SU-DHL-6 (cell line): ENCODE data around the gene GSE1.

ENCODE experiments used
- H2AFZ ChIP-seq: fragments of 200-600 bp; sonication (generic); 2 replicates; pipeline ENCODE4 v1.6.1; 2014; ENCODE audit warnings: low read depth, mild to moderate bottlenecking, moderate library complexity, mixed read lengths, antibody characterized with exemption, low read length; ENCODE audit not compliant: severe bottlenecking
- H3F3A ChIP-seq: fragments of 200-600 bp; shearing (Covaris generic); 2 replicates; pipeline ENCODE4 v1.6.0; 2016; ENCODE audit warnings: antibody characterized with exemption, mild to moderate bottlenecking; ENCODE audit not compliant: insufficient read depth
- H3K27ac ChIP-seq: fragments of 200-600 bp; sonication (generic); 2 replicates; pipeline ENCODE4 v1.5.1; 2016; ENCODE audit warnings: low read depth, mild to moderate bottlenecking, low read length, moderate library complexity, mixed read lengths
- H3K27me3 ChIP-seq: fragments of 200-600 bp; sonication (generic), shearing (Covaris generic); 2 replicates; pipeline ENCODE4 v1.6.0; 2014; ENCODE audit warnings: mild to moderate bottlenecking, low read length
- H3K36me3 ChIP-seq: fragments of 200-600 bp; sonication (generic); 2 replicates; pipeline ENCODE4 v1.6.1; 2014; ENCODE audit warnings: mild to moderate bottlenecking, low read length, mixed read lengths
- H3K4me2 ChIP-seq: fragments of 300-600, 200-600 bp; shearing (Covaris generic), sonication (generic); 2 replicates; pipeline ENCODE4 v1.6.0; 2014; ENCODE audit warnings: low read length, low read depth, mild to moderate bottlenecking; ENCODE audit not compliant: poor library complexity, severe bottlenecking
- H3K4me3 ChIP-seq: fragments of 200-600 bp; sonication (generic); 2 replicates; pipeline ENCODE4 v1.5.1; 2014; ENCODE audit warnings: antibody characterized with exemption, low read length, mild to moderate bottlenecking, mixed read lengths; ENCODE audit not compliant: insufficient read depth, poor library complexity, severe bottlenecking
- H3K79me2 ChIP-seq: fragments of 200-600 bp; sonication (generic); 2 replicates; pipeline ENCODE4 v1.6.1; 2014; ENCODE audit warnings: mild to moderate bottlenecking, low read length, moderate library complexity; ENCODE audit not compliant: insufficient read depth
- H3K9ac ChIP-seq: fragments of 200-600 bp; sonication (generic); 2 replicates; pipeline ENCODE4 v1.7.0; 2014; ENCODE audit warnings: mild to moderate bottlenecking, low read length
- H3K9me2 ChIP-seq: fragments of 200-600 bp; sonication (generic); replicated peaks from 2 replicates; pipeline ENCODE4 v1.6.1; 2014; ENCODE audit warnings: low read length; ENCODE audit not compliant: insufficient read depth
- H3K9me3 ChIP-seq: fragments of 200-600 bp; sonication (generic); 2 replicates; pipeline ENCODE4 v1.6.1; 2014; ENCODE audit warnings: low read length, mixed read lengths; ENCODE audit not compliant: insufficient read depth
- H4K20me1 ChIP-seq: fragments of 200-600 bp; sonication (generic); 2 replicates; pipeline ENCODE4 v1.6.1; 2014; ENCODE audit warnings: low read depth, mild to moderate bottlenecking, antibody characterized with exemption, low read length, moderate library complexity, mixed read lengths
- EZH2phosphoT487 ChIP-seq: fragments of 200-600 bp; sonication (generic), shearing (Covaris generic); conservative IDR thresholded peaks from 2 replicates; pipeline ENCODE4 v1.6.1; 2018; ENCODE audit warnings: mild to moderate bottlenecking, antibody characterized with exemption, low read length, moderate library complexity, mixed read lengths
- TF ChIP-seq, protein P1 (sequence below): fragments of 200-600 bp; sonication (generic); IDR thresholded peaks from one replicate; pipeline ENCODE4 v1.5.1; 2017; ENCODE audit warnings: antibody characterized with exemption, mild to moderate bottlenecking, low read length, moderate library complexity; ENCODE audit not compliant: insufficient read depth, poor library complexity, severe bottlenecking

GSE1 gene

DNA sequence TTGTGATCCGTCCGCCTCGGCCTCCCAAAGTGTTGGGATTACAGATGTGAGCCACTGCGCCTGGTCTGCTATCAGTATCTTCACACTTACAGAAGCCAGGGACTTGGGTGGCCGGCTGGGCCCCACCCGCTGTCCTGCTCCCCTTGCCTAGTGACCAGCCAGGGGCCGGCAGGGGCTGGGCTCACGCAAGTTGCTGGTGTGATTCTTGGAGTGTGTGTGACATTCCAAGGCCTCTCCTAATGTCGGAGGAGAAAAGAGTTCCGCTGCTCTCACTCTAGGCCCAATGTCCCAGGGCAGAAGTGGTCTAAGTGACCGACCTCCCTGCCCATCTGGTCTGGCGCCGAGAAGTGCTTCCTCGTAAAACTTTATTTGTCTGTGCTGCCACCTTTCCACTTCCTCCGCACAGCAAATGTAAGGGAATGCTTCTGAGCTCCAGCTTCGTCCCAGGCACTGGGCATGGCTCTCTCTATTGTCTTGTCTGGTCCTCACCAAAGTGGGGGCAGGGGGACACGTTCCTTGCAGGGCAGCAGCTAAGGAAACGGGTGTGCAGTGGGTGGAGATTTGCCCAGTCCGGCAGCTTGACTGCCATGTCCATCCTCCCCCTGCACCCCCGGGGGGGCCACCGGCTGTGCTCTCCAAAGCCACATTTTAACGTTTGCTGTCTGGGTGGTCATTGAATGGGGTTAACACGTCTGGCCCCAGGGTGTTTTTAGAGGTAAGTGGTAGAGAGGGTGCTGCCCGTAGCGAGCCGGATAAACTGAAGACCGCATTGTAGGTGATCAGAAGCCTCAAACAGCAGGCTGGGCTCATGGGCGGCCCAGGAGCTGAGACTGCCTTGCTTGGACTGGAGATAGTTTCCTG is 7.8 kb upstream of the GSE1 start:
- TF ChIP-seq EZH2phosphoT487 = no peak
- TF ChIP-seq, protein P1, sequence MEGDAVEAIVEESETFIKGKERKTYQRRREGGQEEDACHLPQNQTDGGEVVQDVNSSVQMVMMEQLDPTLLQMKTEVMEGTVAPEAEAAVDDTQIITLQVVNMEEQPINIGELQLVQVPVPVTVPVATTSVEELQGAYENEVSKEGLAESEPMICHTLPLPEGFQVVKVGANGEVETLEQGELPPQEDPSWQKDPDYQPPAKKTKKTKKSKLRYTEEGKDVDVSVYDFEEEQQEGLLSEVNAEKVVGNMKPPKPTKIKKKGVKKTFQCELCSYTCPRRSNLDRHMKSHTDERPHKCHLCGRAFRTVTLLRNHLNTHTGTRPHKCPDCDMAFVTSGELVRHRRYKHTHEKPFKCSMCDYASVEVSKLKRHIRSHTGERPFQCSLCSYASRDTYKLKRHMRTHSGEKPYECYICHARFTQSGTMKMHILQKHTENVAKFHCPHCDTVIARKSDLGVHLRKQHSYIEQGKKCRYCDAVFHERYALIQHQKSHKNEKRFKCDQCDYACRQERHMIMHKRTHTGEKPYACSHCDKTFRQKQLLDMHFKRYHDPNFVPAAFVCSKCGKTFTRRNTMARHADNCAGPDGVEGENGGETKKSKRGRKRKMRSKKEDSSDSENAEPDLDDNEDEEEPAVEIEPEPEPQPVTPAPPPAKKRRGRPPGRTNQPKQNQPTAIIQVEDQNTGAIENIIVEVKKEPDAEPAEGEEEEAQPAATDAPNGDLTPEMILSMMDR = no peak
- no peaks in the 10 kb centered on the region for H3F3A ChIP-seq
- H3K79me2 ChIP-seq = no peaks in the 10 kb centered on the region
- no peak overlapping the region for H2AFZ ChIP-seq
- no peaks in the 10 kb centered on the region for H3K27me3 ChIP-seq
- no peaks in the 10 kb centered on the region for H3K9me3 ChIP-seq
- H3K27ac ChIP-seq = no peak overlapping the region
- no peaks in the 10 kb centered on the region for H3K36me3 ChIP-seq
- no peak overlapping the region for H3K4me2 ChIP-seq
- H3K9me2 ChIP-seq = no peaks in the 10 kb centered on the region
- H3K4me3 ChIP-seq = no peak overlapping the region
- H4K20me1 ChIP-seq = no peaks in the 10 kb centered on the region
- no peak overlapping the region for H3K9ac ChIP-seq

DNA sequence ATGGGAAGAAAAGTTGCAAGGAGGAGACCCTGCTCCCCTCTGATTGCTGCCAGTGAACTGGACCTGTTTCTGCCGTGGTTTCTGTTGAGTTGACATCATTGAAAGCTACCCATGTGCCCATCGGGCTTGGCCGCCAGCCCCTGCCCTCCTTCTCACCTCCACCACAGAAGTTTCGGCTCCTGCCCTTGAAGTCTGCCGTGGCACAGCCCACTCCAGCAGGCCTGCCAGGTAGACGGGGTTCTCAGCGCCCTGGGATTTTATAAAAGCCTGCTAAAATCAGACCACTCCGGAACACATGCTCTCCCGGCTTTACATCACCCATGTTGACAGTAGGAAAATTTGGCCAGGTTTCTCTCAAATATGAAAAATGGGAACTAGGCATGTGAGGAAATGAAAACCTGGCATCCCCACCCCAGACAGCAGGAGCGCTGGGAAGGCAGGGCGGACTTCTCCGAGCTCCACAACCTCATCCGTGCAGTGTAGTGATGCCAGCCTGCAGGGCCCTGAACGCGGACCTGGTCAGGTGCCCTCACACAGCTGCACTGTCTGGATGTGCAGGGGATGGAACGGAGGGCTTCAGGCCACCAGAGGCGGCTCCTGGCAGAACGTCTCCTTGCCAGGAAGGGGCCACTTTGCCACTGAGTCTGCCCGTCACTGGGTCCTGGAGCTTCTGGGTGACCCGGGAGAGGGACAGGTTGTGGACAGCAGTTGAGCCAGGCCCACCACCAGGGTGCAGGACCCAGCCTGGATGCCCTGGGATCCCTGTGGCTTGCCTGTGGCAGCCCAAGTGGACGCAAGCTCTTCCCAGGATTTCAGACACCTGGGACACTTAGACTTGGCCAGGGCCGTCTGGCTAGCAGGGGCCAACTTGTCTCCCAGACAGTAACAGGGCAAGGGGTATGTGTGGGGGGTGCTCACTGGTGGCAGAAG is 6.9 kb upstream of the GSE1 start:
- Histone ChIP-seq H3K9ac (no peak overlapping the region), H3K4me2 (no peak overlapping the region), H3K27ac (no peak overlapping the region), H3K9me2 (no peaks in the 10 kb centered on the region), H3F3A (no peaks in the 10 kb centered on the region), H4K20me1 (no peaks in the 10 kb centered on the region), H3K27me3 (no peaks in the 10 kb centered on the region), H3K4me3 (no peak overlapping the region), H3K79me2 (no peaks in the 10 kb centered on the region), H3K36me3 (no peaks in the 10 kb centered on the region), H3K9me3 (no peaks in the 10 kb centered on the region), H2AFZ (no peak overlapping the region)
- TF ChIP-seq, protein P1 = no peak
- TF ChIP-seq EZH2phosphoT487 = no peak

DNA sequence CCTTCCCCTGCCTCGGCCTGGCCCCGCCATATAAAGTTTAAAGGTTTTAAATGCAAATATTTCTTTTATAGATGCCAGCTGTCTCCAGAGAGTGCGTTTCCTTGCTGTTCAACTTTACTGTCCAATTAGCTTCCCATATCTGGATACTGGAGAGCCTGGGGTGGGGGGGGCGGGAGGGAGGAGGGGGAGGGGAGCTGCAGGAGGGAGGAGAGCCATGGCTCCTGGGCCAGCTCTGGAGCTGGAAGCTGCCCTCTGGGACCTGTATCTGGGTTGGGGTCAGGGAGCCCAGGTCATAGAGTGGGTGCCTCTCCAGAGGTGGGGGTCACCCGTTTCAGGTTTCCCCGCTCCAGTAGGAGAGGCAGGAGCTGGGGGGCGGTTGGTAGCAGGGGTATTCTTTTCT is 6.2 kb upstream of the GSE1 start:
- Histone ChIP-seq H3K27ac (no peak overlapping the region), H3K4me3 (no peak overlapping the region)

More for the DNA sequence above, 6.2 kb upstream of the GSE1 start:
- H2AFZ ChIP-seq = no peak overlapping the region
- H3K9me3 ChIP-seq = no peaks in the 10 kb centered on the region
- no peak overlapping the region for H3K4me2 ChIP-seq
- H3K36me3 ChIP-seq = no peaks in the 10 kb centered on the region
- H4K20me1 ChIP-seq = no peaks in the 10 kb centered on the region
- H3K27me3 ChIP-seq = no peaks in the 10 kb centered on the region
- no peaks in the 10 kb centered on the region for H3K9me2 ChIP-seq
- no peak overlapping the region for H3K9ac ChIP-seq
- no peak for TF ChIP-seq EZH2phosphoT487
- TF ChIP-seq, protein P1 = no peak
- H3K79me2 ChIP-seq = no peaks in the 10 kb centered on the region
- no peaks in the 10 kb centered on the region for H3F3A ChIP-seq
